ENCODE results near the gene SOX4. TPM values are rescaled to one million over a fixed set of nuclear protein-coding genes. Genes with fewer than 3 reads are reported as not detected.

SOX4 gene
- total RNA-seq, 2 donors from 2014 or later: 0.97 to 1.7 TPM

GRCh38 chr6:21587179-21587960 is 6.2 kb upstream of the SOX4 start:
- H3K27me3 Mint-ChIP-seq: peaks cover 29% of the 10 kb centered on the region
- H3K27ac Mint-ChIP-seq: no peak overlapping the region
- peaks cover 2% of the 10 kb centered on the region for H3K36me3 Mint-ChIP-seq (ENCODE audit: low read depth)
- H3K9me3 ChIP-seq (ENCODE audit: control insufficient read depth, low read length, poor library complexity, severe bottlenecking): no peaks in the 10 kb centered on the region
- H3K4me1 Mint-ChIP-seq: peaks cover 12% of the 10 kb centered on the region
- peak; percentile 30 for ATAC-seq
- H3K4me3 Mint-ChIP-seq: peak overlapping the region; percentile 96
- no peak for DNase-seq

GRCh38 chr6:21587961-21588480 is 5.5 kb upstream of the SOX4 start:
- H3K27me3 Mint-ChIP-seq: peaks cover 29% of the 10 kb centered on the region
- H3K4me3 Mint-ChIP-seq: peak overlapping the region; percentile 96
- peaks cover 2% of the 10 kb centered on the region for H3K36me3 Mint-ChIP-seq (ENCODE audit: low read depth)
- ATAC-seq (peak; percentile 44), DNase-seq (peak in 1 of 3 donors; percentile 17)
- H3K9me3 ChIP-seq (ENCODE audit: control insufficient read depth, low read length, poor library complexity, severe bottlenecking): no peaks in the 10 kb centered on the region
- no peak overlapping the region for H3K27ac Mint-ChIP-seq
- peaks cover 12% of the 10 kb centered on the region for H3K4me1 Mint-ChIP-seq

DNA sequence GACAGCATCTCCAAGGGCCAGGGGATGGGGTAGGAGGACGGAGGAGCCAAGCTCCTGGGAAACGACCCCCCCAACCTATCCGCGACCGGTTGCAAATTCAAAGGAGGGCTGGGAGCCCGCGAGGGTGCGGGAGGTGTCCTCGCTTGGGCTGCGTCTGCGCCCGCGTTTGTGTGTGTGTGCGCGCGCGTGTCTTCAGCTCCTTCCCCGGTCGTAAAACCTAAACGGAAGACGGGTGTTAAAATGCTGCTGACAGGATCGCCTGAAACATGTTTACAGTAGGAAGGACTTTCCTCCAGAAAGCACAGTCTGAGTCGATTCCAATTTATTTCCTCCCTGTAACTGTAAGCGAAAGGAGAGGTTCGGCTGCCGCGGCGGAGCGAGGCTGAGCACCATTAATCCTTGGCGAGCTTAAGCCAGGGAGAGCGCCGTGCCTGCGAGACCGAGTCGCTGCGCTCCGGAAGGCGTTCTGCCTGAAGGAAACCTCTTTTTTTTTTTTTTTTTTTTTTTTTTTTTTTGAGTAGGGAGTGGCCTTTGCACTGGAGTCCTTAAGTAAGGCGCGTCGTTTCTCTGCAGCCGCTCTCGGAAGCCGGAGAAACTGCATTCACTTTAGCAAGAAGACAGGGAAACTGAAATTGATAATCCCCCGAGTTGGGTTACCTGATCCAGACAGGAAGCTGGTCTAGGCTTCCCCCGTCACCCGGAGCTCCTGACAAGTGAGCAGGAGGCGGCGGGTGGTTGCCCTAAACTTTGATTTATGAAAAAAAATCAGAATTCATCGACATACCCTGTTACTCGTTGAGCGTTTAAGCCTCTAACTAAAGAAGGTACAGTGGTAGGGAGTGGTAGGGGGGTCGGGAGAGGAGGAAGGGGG is 4.8 kb upstream of the SOX4 start:
- H3K4me1 Mint-ChIP-seq: peaks cover 12% of the 10 kb centered on the region
- H3K27me3 Mint-ChIP-seq: peaks cover 29% of the 10 kb centered on the region
- DNase-seq (no peak), ATAC-seq (peak; percentile 35)
- H3K36me3 Mint-ChIP-seq (ENCODE audit: low read depth): peaks cover 2% of the 10 kb centered on the region
- H3K4me3 Mint-ChIP-seq: peak overlapping the region; percentile 96
- H3K27ac Mint-ChIP-seq: no peak overlapping the region
- peaks cover 2% of the 10 kb centered on the region for H3K9me3 ChIP-seq (ENCODE audit: control insufficient read depth, low read length, poor library complexity, severe bottlenecking)

- peaks cover 3% of the 10 kb centered on the region for H3K9me3 ChIP-seq (ENCODE audit: control insufficient read depth, low read length, poor library complexity, severe bottlenecking)
- peak overlapping the region; percentile 96 for H3K4me3 Mint-ChIP-seq
- H3K27ac Mint-ChIP-seq: no peak overlapping the region
- H3K27me3 Mint-ChIP-seq: peaks cover 29% of the 10 kb centered on the region
- ATAC-seq (peak; percentile 69), DNase-seq (peak; percentile 50 to 72 (median 60))
- H3K4me1 Mint-ChIP-seq: peaks cover 14% of the 10 kb centered on the region
- peaks cover 2% of the 10 kb centered on the region for H3K36me3 Mint-ChIP-seq (ENCODE audit: low read depth)
Measured at GRCh38 chr6:21589352-21590345, 3.9 kb upstream of the SOX4 start.

- Mint-ChIP-seq H3K27me3 (peaks cover 29% of the 10 kb centered on the region), H3K36me3 (ENCODE audit: low read depth) (peaks cover 2% of the 10 kb centered on the region), H3K4me3 (no peak overlapping the region), H3K4me1 (peaks cover 16% of the 10 kb centered on the region), H3K27ac (no peak overlapping the region)
- peaks cover 3% of the 10 kb centered on the region for H3K9me3 ChIP-seq (ENCODE audit: control insufficient read depth, low read length, poor library complexity, severe bottlenecking)
- DNase-seq: no peak
- ATAC-seq: no peak
Measured at GRCh38 chr6:21590346-21590745, 3.2 kb upstream of the SOX4 start.

DNA sequence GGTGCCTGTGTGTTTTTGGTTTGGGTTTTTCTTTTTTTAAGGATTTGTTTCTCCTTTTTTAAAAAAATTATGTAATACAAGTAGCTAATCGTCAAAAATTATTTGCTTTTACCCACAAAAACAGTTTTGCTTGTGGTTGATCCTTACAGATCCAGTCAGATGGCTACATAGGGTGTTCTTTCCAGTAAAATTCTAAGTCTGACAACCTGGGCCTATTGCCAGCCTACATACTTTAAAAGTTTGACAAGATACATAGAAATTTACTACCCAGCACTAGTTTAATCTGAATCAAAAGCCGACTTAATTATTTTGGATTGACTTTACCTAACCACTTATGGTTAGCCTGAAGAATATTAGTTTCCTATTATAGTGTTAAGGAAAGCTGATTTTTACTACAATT is 2.1 kb upstream of the SOX4 start:
- peaks cover 3% of the 10 kb centered on the region for H3K9me3 ChIP-seq (ENCODE audit: control insufficient read depth, low read length, poor library complexity, severe bottlenecking)
- H3K4me1 Mint-ChIP-seq: peaks cover 24% of the 10 kb centered on the region
- H3K27me3 Mint-ChIP-seq: peaks cover 33% of the 10 kb centered on the region
- DNase-seq: no peak
- no peak for ATAC-seq
- H3K27ac Mint-ChIP-seq: no peak overlapping the region
- H3K36me3 Mint-ChIP-seq (ENCODE audit: low read depth): peaks cover 2% of the 10 kb centered on the region
- H3K4me3 Mint-ChIP-seq: no peak overlapping the region

GRCh38 chr6:21592953-21593352 is 598 bp upstream of the SOX4 start:
- ATAC-seq (no peak), DNase-seq (no peak)
- H3K27ac Mint-ChIP-seq: no peak overlapping the region
- peaks cover 35% of the 10 kb centered on the region for H3K27me3 Mint-ChIP-seq
- peaks cover 25% of the 10 kb centered on the region for H3K4me1 Mint-ChIP-seq
- no peak overlapping the region for H3K4me3 Mint-ChIP-seq
- no peaks in the 10 kb centered on the region for H3K36me3 Mint-ChIP-seq (ENCODE audit: low read depth)
- peaks cover 3% of the 10 kb centered on the region for H3K9me3 ChIP-seq (ENCODE audit: control insufficient read depth, low read length, poor library complexity, severe bottlenecking)

DNA sequence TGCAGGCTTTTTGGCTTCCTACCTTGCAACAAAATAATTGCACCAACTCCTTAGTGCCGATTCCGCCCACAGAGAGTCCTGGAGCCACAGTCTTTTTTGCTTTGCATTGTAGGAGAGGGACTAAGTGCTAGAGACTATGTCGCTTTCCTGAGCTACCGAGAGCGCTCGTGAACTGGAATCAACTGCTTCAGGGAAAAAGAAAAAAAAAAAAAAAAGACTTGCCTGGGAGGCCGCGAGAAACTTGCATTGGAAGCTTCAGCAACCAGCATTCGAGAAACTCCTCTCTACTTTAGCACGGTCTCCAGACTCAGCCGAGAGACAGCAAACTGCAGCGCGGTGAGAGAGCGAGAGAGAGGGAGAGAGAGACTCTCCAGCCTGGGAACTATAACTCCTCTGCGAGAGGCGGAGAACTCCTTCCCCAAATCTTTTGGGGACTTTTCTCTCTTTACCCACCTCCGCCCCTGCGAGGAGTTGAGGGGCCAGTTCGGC is 420 bp downstream of the SOX4 start:
- DNase-seq (no peak), ATAC-seq (peak; percentile 35)
- H3K36me3 Mint-ChIP-seq (ENCODE audit: low read depth): no peaks in the 10 kb centered on the region
- H3K4me1 Mint-ChIP-seq: peaks cover 21% of the 10 kb centered on the region
- no peak overlapping the region for H3K27ac Mint-ChIP-seq
- peaks cover 41% of the 10 kb centered on the region for H3K27me3 Mint-ChIP-seq
- H3K9me3 ChIP-seq (ENCODE audit: control insufficient read depth, low read length, poor library complexity, severe bottlenecking): peaks cover 7% of the 10 kb centered on the region
- no peak overlapping the region for H3K4me3 Mint-ChIP-seq

DNA sequence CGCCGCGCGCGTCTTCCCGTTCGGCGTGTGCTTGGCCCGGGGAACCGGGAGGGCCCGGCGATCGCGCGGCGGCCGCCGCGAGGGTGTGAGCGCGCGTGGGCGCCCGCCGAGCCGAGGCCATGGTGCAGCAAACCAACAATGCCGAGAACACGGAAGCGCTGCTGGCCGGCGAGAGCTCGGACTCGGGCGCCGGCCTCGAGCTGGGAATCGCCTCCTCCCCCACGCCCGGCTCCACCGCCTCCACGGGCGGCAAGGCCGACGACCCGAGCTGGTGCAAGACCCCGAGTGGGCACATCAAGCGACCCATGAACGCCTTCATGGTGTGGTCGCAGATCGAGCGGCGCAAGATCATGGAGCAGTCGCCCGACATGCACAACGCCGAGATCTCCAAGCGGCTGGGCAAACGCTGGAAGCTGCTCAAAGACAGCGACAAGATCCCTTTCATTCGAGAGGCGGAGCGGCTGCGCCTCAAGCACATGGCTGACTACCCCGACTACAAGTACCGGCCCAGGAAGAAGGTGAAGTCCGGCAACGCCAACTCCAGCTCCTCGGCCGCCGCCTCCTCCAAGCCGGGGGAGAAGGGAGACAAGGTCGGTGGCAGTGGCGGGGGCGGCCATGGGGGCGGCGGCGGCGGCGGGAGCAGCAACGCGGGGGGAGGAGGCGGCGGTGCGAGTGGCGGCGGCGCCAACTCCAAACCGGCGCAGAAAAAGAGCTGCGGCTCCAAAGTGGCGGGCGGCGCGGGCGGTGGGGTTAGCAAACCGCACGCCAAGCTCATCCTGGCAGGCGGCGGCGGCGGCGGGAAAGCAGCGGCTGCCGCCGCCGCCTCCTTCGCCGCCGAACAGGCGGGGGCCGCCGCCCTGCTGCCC is 1.1 kb downstream of the SOX4 start:
- DNase-seq (peak; percentile 7 to 28 (median 14)), ATAC-seq (peak; percentile 20)
- Mint-ChIP-seq H3K4me3 (peak overlapping the region; percentile 91), H3K36me3 (ENCODE audit: low read depth) (no peaks in the 10 kb centered on the region), H3K27ac (no peak overlapping the region), H3K4me1 (peaks cover 19% of the 10 kb centered on the region), H3K27me3 (peaks cover 47% of the 10 kb centered on the region)
- peaks cover 7% of the 10 kb centered on the region for H3K9me3 ChIP-seq (ENCODE audit: control insufficient read depth, low read length, poor library complexity, severe bottlenecking)

GRCh38 chr6:21595285-21596144 is 2.0 kb downstream of the SOX4 start:
- H3K4me3 Mint-ChIP-seq: peak overlapping the region; percentile 92
- peak overlapping the region; percentile 78 for H3K27ac Mint-ChIP-seq

More at GRCh38 chr6:21595285-21596144, 2.0 kb downstream of the SOX4 start:
- ATAC-seq: peak; percentile 41
- peak in 2 of 3 donors; percentile 10 to 13 for DNase-seq
- no peaks in the 10 kb centered on the region for H3K36me3 Mint-ChIP-seq (ENCODE audit: low read depth)
- peaks cover 19% of the 10 kb centered on the region for H3K4me1 Mint-ChIP-seq
- H3K27me3 Mint-ChIP-seq: peaks cover 47% of the 10 kb centered on the region
- peaks cover 7% of the 10 kb centered on the region for H3K9me3 ChIP-seq (ENCODE audit: control insufficient read depth, low read length, poor library complexity, severe bottlenecking)

All from T-helper 17 cell (primary cell).